KMS-11 (cell line): ENCODE data around the gene SDS.

Experiments
- H2AFZ ChIP-seq: fragments of 200-600 bp; sonication (generic); 2 replicates; pipeline ENCODE4 v1.6.1; 2016; ENCODE audit warnings: antibody characterized with exemption, mixed run types, low read depth
- H3K27ac ChIP-seq: fragments of 200-600 bp; sonication (generic); 2 replicates; pipeline ENCODE4 v1.6.1; 2016; ENCODE audit warnings: mild to moderate bottlenecking, mixed run types
- H3K27me3 ChIP-seq: fragments of 200-600 bp; sonication (generic); 2 replicates; pipeline ENCODE4 v1.6.1; 2017; ENCODE audit warnings: mild to moderate bottlenecking, low read depth, mixed run types, moderate library complexity; ENCODE audit not compliant: insufficient read depth
- H3K36me3 ChIP-seq: fragments of 200-600 bp; sonication (generic); 2 replicates; pipeline ENCODE4 v1.6.1; 2017; ENCODE audit warnings: mild to moderate bottlenecking, mixed run types; ENCODE audit not compliant: insufficient read depth
- H3K4me1 ChIP-seq: fragments of 200-600 bp; sonication (generic); 2 replicates; pipeline ENCODE4 v1.6.1; 2016; ENCODE audit warnings: mild to moderate bottlenecking, low read depth, mixed run types; ENCODE audit not compliant: poor library complexity, severe bottlenecking
- H3K4me2 ChIP-seq: fragments of 200-600 bp; sonication (generic); 2 replicates; pipeline ENCODE4 v1.7.0; 2016; ENCODE audit warnings: mild to moderate bottlenecking, mixed run types
- H3K4me3 ChIP-seq: fragments of 200-600 bp; sonication (generic); IDR thresholded peaks from 2 replicates; pipeline ENCODE4 v1.6.1; 2017; ENCODE audit warnings: low read depth, low read length, mixed read lengths; ENCODE audit not compliant: insufficient read depth
- H3K79me2 ChIP-seq: fragments of 200-600 bp; sonication (generic); 2 replicates; pipeline ENCODE4 v1.6.1; 2016; ENCODE audit warnings: low read depth, mixed run types; ENCODE audit not compliant: insufficient read depth
- H3K9ac ChIP-seq: fragments of 200-600 bp; sonication (generic); 2 replicates; pipeline ENCODE4 v1.6.1; 2016; ENCODE audit warnings: mild to moderate bottlenecking, mixed run types
- H4K20me1 ChIP-seq: fragments of 200-600 bp; sonication (generic); 2 replicates; pipeline ENCODE4 v1.6.1; 2016; ENCODE audit warnings: mild to moderate bottlenecking, mixed run types; ENCODE audit not compliant: insufficient read depth
- CTCF ChIP-seq: fragments of 200-600 bp; sonication (generic); conservative IDR thresholded peaks from 2 replicates; pipeline ENCODE4 v1.6.1; 2017; ENCODE audit warnings: low read depth, mild to moderate bottlenecking, antibody characterized with exemption, low read length, moderate library complexity, mixed read lengths

Gene SDS

GRCh38 chr12:113400362-113400761 lies 3.3 kb downstream of the SDS start:
- Histone ChIP-seq H3K4me1 (no peaks in the 10 kb centered on the region), H3K27ac (no peak overlapping the region), H3K4me2 (no peak overlapping the region), H3K79me2 (no peaks in the 10 kb centered on the region), H3K9ac (no peak overlapping the region), H3K4me3 (no peak overlapping the region), H3K27me3 (no peaks in the 10 kb centered on the region), H2AFZ (no peak overlapping the region), H3K36me3 (no peaks in the 10 kb centered on the region), H4K20me1 (no peaks in the 10 kb centered on the region)
- no peak for TF ChIP-seq CTCF

- Histone ChIP-seq H3K27me3 (no peaks in the 10 kb centered on the region), H3K9ac (no peak overlapping the region), H4K20me1 (no peaks in the 10 kb centered on the region), H3K4me3 (no peak overlapping the region), H3K4me1 (no peaks in the 10 kb centered on the region), H2AFZ (no peak overlapping the region), H3K36me3 (no peaks in the 10 kb centered on the region), H3K79me2 (no peaks in the 10 kb centered on the region), H3K27ac (no peak overlapping the region), H3K4me2 (no peak overlapping the region)
- no peak for TF ChIP-seq CTCF
Measured at GRCh38 chr12:113399490-113399889, 4.2 kb downstream of the SDS start.

GRCh38 chr12:113398346-113399290 lies 5.1 kb downstream of the SDS start:
- TF ChIP-seq CTCF: no peak
- no peaks in the 10 kb centered on the region for H3K27me3 ChIP-seq
- H3K27ac ChIP-seq: no peak overlapping the region
- H3K4me2 ChIP-seq: no peak overlapping the region
- no peaks in the 10 kb centered on the region for H3K4me1 ChIP-seq
- no peak overlapping the region for H3K4me3 ChIP-seq
- no peaks in the 10 kb centered on the region for H3K36me3 ChIP-seq
- no peaks in the 10 kb centered on the region for H3K79me2 ChIP-seq
- H2AFZ ChIP-seq: no peak overlapping the region
- H4K20me1 ChIP-seq: no peaks in the 10 kb centered on the region
- no peak overlapping the region for H3K9ac ChIP-seq

GRCh38 chr12:113397497-113398197 lies 6.0 kb downstream of the SDS start:
- no peak overlapping the region for H3K4me3 ChIP-seq
- TF ChIP-seq CTCF: no peak
- no peak overlapping the region for H2AFZ ChIP-seq
- no peaks in the 10 kb centered on the region for H3K27me3 ChIP-seq
- no peaks in the 10 kb centered on the region for H4K20me1 ChIP-seq
- no peak overlapping the region for H3K9ac ChIP-seq
- no peaks in the 10 kb centered on the region for H3K79me2 ChIP-seq
- no peaks in the 10 kb centered on the region for H3K36me3 ChIP-seq
- no peak overlapping the region for H3K4me2 ChIP-seq
- H3K4me1 ChIP-seq: no peaks in the 10 kb centered on the region
- H3K27ac ChIP-seq: no peak overlapping the region
